DMS 273 (cell line): ENCODE data around the gene METTL2B.
A peak's percentile ranks its signal among the peaks of the same experiment; 100 is the strongest.
"Not testable (repeated sequence)": the region's sequence is repeated elsewhere in the genome, so short reads cannot be mapped to it uniquely, and the experiment has no call there.

ENCODE experiments used
- DNase-seq: peaks from one replicate; lab custom pipeline; 2025; ENCODE audit not compliant: unreplicated experiment; lab: John Stamatoyannopoulos, UW

The METTL2B gene

GRCh38 chr7:128523932-128524524, 47.5 kb downstream of the METTL2B start:
- DNase-seq = not testable (repeated sequence)

- not testable (repeated sequence) for DNase-seq
These were observed 49.0 kb downstream of the METTL2B start for GRCh38 chr7:128525584-128525983.

GRCh38 chr7:128526062-128526466, 49.5 kb downstream of the METTL2B start:
- DNase-seq = not testable (repeated sequence)

- DNase-seq = not testable (repeated sequence)
These were observed 52.6 kb downstream of the METTL2B start for GRCh38 chr7:128529191-128529590.

- peak; percentile 65 for DNase-seq
These were observed 53.7 kb downstream of the METTL2B start for GRCh38 chr7:128530121-128530854.

- peak; percentile 80 for DNase-seq
These were observed 54.2 kb downstream of the METTL2B start for GRCh38 chr7:128530855-128531104.

GRCh38 chr7:128531105-128531954, 54.8 kb downstream of the METTL2B start:
- DNase-seq = peak; percentile 89

- DNase-seq = peak; percentile 52
These were observed 55.5 kb downstream of the METTL2B start for GRCh38 chr7:128531955-128532478.

GRCh38 chr7:128532956-128533355, 56.4 kb downstream of the METTL2B start:
- DNase-seq = not testable (repeated sequence)

GRCh38 chr7:128537410-128537809, 60.9 kb downstream of the METTL2B start:
- peak; percentile 14 for DNase-seq

- not testable (repeated sequence) for DNase-seq
These were observed 66.0 kb downstream of the METTL2B start for GRCh38 chr7:128542530-128542929.

- not testable (repeated sequence) for DNase-seq
These were observed 66.8 kb downstream of the METTL2B start for GRCh38 chr7:128543300-128543699.

- DNase-seq = not testable (repeated sequence)
These were observed 69.8 kb downstream of the METTL2B start for GRCh38 chr7:128546319-128546851.

GRCh38 chr7:128550920-128551319, 74.4 kb downstream of the METTL2B start:
- no peak for DNase-seq

- DNase-seq = not testable (repeated sequence)
These were observed 77.8 kb downstream of the METTL2B start for GRCh38 chr7:128554394-128554793.
